GM20431 (cell line): Measurements from ENCODE around the gene SDC3.

Source experiments
- in situ Hi-C: fragments of 300-500 bp; cut with MseI, MboI; formaldehyde crosslinking; loops from one replicate; pipeline ENCODE4 v1.15.0; 2020; ENCODE audit warnings: low sequenced_read_pairs; ENCODE audit not compliant: unreplicated experiment

The SDC3 gene

DNA sequence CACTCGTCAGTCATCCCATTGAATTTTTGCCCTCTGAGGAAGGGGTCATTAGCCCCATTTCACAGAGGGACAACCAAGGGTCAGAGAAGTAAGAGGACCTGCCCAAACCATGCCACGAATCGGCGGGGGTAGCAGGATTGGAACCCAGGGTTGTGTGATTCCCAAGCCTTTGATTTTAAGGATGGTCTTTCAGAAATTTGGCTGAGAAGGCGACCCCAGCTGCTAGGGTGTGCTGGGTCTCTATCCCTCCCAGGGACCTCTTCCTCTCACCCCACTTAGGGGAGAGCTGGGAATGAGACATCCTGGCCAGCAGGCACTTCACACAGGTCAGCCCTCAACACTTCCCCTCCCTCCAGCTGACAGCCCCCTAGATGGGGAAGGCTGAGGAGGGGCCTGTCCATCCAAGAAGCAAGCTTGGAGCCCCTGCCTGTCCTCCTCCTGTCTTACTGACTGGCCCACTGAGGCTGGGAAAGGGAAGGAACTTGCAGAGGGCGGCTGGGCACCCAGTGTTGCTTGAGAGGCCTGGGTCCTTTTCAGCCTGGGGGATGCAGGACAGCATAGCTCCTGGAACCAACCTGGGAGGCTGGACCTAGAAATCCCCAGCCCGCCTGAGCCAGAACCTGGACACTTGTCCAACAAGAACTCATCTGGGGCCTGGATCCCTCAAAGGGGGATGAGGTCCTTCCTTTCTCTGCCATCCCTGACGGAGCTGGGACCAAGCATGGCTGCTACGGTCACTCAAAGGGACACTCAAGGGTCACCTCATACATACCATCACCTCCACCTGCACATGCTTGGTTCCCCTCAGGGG, 1.7 kb downstream of the SDC3 start:
- in situ Hi-C loops = no loop called here

DNA sequence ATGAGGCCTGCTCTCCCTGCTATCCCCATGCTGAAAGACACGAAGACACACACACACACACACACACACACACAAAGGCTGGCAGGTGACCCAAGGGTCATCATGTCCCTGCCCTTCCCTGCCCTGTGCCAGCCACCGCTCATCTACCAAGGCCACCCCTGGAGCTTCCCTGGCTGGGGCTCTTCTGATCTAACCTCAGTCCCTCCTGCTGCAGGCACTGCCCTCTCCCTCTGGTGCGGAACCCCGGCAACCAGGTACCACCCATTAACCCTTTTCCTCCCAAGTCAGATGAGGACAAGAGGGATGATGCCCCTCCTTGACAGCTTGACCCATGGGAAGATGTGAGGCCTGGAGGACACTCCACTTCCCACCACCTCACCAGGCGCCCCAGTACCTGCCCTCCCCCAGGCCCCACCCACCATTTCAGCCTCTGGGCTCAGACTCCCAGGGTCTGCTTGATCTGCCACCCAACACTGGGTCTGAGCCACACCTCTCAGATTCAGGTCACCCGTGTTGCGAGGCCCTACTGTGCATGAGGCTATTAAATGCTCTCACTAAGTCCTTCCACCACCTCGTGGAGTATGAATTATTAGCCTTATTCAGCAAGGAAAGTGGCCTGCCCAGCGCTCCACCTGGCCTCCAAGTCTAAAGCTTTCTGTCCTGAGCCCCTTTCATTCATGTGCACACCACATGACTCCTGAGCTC, 2.5 kb downstream of the SDC3 start:
- in situ Hi-C loops = no loop called here

DNA sequence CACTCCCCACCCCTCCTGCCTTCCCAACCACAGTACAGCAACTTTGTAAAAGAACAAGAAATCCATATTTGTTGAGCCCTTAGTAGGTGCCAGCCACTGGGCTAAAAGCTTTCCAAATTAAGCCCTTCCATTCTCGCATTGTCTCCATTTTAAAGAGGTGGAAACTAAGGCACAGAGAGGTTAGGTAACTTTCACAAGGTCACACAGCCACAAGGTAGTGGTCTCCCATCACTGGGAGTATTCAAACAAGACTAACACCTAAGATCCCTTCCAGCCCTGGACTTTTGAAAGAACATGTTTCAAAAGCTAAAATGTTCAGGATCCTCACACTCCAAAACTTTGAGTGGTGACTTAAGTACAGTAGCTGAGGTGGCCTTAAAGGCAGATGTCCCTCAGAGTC, 3.2 kb downstream of the SDC3 start:
- in situ Hi-C loops = no loop called here

DNA sequence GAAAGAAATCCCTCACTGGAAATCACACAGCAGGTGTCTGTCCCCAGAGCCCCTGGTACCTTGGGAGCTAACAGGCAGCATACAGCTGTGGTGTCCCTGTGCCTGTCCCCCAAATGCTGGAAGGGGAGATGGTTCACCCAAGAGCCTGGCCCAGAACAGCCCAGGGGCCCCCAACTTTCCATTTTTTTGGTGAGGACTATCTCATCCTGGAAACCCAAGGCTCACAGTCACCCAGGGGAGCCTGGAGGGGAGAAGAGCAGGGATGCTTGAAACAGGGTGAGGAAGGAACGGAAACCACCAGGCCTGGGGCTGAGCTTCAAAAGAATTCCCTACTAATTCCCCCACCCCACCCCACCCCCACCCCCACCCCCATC, 3.6 kb downstream of the SDC3 start:
- in situ Hi-C loops = no loop called here

DNA sequence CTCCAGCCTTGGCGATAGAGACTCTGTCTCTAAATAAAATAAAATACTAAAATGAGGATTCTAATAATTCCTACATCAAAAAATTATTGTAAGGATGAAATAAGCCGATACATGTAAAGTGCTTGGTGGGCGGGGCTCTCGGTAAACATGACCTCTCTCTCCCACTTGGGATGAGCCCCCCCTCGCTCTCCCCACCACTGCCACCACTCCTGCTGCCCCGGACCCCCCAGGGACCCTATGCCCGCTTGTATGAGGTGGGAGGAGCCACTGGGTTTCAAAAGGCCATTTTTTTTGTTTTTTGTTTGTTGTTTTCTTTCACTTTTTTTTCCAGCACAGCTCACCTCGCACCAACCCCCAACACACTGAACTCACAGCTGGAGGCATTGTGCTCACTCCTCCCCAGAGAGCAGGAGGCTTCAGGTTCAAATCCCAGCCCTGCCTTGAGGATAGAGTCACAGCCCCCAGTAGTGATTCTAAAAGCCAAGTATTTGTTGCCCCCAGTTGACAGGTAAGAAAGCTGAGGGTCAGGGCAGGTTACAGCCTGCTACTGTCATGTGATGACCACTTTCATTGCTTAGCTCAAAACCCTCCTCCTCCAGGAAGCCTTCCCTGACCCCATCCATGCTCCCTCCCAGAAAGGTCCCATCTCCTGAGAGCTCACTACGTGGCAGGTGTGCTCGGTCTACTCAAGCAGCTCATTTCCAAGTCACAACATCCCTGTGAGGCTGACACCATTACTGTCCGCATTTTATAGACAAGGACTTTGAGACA, 4.2 kb downstream of the SDC3 start:
- in situ Hi-C loops = no loop called here

DNA sequence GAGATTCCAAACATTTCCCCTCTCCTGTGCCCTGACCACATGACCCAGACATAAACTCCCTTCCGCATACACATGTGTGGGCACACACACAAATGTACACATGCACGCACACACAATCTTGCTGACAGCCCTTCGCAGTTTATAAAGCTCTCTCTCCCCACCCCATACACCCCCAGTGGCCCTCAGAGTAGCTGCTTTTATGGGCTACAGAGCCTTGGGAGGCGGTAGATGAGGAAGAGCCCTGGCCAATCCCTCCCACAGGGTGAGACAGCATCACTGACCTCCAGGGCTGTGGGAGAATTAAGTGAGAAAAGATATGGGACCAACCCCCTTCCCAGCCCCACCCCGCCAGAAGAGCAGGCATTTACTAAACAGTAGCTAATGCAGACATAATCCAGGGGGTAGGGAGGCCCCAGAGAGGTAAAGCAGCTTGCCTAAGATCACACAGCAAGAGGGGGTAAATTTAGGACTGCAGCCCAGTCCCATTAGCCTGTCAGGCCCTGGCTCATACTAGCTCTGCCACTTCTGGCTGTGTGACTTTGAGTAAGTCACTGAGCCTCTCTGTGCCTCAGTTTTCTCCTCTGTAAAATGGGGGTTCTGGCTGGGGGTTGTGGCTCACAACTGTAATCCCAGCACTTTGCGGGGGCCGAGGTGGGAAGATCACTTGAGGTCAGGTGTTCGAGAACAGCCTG, 5.1 kb downstream of the SDC3 start:
- in situ Hi-C loops = no loop called here

DNA sequence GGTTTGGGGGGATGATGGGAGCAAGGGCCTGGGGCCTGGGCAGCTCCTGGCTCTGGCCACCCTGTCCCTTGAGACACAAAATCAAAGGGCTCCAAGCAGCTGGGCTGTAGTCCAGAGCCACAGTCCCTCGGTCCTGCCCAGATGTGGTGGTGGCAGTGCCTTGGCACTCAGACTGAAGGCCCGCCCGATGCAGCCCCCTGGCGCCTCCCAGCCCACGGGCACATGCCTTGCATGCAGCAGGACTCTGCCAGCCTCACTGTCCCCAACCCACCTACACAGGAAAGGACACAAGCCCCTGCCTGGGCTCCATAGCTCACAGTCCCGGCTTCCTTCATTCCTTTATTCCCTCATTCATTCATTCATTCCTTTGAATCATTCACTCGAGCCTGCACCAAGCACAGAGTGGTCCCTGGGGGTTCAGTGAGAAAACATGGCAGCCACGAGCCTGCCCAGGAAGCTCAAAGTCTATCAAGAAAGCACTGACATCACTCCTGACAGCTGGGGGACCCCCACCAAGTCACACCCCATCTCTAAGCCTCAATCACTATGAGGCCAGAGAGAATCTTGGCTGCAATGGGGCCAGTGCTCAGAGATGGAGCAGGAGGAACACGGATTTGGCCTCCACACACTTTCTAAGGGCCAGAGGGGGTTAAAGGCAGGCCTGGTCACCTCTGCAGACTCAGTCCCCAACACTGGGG, 5.8 kb downstream of the SDC3 start:
- in situ Hi-C loops = no loop called here

DNA sequence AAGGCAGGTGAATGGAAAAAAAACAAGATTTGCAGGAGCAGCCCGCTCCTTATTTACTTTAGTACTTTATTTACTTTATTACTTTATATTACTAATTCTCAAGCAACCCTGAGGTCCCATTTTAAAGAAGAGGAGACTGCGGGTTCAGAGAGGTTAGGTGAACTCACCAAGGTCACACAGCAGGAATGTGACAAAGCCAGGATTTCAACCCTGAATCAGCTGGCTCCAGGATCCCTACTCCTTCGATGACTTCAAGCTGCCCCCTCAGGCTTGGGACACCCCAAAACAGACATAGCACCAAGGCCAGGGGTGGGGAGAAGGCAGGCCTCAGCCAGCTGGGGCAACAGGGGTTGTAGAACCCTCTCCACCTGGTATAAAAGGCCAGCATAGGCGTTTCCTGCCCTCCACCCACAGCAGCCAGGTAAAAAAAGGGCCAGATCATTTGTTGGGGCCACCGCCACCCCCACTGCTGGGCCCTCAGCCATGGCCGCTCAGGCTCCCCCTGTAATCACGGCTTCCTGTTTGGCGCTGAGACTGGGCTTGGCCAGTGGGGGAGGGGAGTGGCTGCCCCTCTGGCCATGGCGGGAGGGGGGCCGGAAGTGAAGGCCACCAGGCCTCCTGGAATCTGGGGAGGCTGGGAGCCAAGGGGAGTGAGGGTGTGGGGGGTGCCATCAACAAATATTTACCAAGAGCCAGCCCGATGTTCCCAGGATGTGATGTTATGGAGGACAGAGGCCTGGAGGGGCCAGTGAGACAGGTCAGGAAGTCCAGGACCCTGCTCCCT, 6.6 kb downstream of the SDC3 start:
- in situ Hi-C loops = no loop called here

DNA sequence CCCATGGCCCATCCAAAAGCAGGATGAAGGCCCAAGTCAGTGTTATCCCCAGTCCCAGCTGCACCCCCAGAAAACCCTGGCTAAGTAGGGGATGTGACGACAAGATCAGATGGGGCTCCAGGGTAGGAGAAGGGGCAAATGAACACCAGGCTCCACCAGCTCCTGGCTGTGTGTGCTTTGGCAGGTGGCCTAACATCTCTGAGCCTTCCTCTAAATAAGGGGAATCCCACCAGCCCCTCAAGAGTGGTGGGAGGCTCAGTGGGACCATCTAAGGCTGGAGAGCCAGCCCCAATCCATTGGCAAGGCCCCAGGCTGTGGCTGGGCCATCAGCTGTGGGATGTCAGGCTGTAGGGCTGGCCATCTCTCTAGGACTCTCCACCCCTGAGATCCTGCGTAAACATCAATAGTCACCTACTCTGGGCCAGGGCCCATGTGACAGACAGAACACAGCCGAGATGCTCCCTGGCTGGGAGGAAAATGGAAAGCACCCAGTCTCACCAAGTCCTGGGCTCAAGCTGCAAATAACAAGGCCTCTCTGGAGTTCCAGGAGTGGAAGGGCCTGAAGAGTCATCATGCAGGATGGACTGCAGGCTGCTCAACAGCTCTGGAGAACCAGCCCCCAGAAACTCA, 7.5 kb downstream of the SDC3 start:
- in situ Hi-C loops = no loop called here

DNA sequence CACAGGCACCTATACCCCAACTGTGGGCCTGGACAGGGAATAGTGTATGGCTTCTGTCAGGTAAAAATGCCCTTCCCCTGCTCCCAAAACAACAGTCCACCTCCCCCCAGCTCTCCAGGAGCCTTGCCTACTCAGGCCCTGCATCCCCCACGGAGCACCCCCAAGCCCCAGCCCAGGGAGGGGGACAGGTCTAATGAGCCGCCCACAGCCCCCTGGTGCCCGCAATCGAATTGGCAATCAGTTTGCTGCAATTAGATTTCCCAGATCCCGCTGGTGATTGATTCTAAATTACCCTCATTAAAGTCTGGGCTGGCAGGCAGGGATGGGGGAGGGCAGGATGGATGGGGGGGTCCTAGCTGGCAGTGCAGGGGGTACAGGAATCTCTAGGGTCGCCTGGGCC, 8.1 kb downstream of the SDC3 start:
- in situ Hi-C loops = no loop called here

DNA sequence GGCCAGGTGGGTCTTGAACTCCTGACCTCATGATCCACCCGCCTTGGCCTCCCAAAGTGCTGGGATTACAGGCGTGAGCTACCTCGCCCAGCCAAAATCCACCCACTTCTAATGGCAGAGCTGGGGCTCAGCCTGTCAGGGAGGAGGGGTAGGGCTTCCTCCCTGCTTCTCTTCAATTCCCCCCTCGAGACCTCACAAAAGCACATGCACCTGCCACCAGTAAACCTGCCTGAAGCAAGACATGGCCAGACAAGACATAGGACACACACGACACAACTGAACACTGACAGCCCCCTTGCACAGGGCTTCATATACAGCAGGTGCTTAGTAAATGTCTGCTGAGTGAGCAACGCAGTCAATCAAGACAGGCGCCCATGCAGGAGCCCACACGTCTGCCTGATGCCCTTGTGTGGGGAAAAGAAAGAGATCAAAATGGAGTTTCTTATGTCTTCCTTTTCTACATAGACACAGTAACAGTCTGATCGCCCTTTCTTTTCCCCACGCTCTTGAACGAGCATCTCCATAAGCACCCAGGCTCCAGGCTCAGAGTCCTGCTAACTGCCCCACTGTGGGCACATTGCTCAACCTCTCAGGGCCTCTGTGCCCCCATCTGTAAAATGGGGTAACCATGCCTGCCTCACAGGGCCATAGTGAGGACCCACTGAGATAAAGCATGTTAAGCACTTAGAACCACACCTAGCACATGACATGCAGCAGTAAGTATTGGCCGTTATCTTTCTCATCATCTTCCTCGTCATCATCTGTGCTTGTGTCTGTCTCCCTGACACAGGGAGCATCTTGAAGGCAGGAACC, 8.8 kb downstream of the SDC3 start:
- in situ Hi-C loops = no loop called here

DNA sequence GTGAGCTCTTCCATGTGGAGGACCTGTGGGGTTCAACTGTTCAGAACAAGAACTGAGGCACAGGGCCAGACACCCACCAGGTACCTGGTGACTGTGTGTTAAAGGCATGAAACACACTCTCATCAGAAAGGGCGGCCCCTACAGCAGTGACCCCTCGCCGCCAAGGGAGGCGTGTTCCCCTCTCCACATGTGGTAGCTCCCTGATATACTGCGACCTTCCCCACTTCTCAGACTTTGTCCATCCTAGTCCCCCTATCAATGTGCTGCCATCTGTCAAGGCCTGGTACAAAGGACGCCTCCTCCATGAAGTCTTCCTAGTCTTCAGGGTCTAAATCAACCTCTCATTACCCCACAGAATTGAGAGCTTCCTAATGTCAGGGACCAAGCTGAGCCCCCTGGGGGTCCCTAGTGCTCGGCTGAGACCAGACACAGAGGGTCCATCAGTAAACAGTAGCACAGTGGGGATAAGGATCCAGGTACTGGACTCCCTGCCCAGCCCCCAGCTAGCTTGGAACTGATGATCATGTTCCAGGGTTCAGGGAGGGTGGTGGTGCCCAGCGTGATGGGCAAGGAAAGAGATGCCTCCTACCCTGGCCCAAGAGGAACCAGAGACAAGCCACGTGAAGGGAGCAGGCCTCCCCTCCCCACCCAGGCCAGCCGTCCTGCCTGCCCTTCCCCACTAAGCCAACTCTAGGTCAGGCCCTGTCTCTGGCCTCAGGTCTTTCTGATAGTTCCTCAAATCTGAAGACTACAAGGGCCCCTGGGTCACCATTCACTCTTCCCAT, 10.3 kb downstream of the SDC3 start:
- in situ Hi-C loops = no loop called here

DNA sequence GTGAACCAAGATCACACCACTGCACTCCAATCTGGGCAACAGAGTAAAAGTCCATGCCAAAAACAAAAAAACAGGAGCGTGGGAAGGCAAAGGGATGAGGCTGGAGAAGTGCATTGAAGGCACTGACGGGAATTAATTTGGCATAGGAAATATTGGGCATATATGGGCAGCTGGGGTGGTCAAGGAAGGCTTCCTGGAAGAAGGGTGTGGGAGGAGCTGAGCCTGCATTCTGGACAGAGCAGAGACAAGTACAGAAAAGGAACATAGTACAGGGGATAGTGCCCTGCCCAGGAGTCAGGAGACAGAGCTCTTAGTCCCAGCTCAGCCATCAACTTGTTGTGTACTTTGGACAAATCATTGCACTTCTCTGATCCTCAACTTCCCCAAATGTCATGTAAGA, 11.7 kb downstream of the SDC3 start:
- in situ Hi-C loops = no loop called here

DNA sequence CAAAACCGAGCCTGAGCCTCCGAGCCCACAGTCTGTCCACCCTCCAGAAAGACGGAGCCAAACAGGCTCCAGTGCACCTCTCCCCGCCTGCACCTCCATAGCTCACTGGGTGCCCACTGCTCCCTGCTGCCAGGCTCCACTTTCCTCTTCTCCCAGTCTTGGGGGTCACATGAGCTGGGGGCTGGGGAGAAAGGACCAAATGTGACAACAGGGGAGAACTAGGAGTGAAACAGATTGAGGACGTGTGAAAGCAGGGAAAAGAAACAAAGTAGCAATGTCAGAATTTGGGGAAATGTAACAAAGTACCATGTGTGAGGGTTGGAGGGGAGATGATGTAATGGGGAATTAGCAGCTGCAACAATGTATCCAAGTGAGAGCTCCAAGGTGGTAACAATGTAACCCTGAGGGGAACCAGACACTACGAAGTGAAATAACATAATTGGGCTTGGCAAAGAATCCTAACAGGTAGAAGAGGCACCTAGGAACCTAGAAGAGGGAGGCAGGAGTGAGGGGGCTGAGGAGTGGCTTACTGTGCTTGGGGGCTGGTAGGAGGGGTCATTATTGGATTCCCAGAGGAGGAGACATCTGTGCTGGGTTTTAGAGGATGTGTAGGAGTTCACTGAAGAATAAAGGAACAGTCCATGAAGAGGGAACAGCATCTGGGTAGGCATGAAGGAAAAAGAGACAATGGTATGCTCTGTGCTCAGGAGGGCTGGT, 12.5 kb downstream of the SDC3 start:
- in situ Hi-C loops = no loop called here

DNA sequence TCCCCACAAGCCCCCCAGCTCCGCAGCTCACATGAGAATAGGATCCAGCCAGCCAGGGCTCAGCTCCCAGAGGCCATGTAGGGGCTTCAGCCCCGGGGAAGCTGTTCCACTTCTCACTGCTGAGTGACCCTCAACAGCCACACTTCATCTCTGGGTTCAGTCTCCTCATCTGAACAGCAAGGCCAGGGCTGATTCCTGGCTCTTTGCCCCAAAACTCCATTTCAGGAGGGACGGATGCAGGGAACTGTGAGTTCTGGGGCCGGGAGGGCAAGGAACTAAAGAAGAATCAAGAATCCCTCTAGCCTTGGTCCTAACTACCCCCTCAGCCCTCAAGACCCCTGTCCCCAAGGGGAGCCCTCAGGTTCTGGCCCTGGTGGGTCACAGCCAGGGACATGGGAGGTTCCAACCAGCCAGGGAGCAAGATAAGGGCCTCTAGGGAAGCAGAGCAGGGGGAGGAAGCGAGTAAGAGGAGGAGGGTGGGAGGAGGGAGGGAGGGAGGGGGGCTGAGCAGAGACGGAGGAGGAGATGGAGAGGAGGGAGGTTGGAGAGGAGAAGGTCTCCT, 13.1 kb downstream of the SDC3 start:
- in situ Hi-C loops = no loop called here

DNA sequence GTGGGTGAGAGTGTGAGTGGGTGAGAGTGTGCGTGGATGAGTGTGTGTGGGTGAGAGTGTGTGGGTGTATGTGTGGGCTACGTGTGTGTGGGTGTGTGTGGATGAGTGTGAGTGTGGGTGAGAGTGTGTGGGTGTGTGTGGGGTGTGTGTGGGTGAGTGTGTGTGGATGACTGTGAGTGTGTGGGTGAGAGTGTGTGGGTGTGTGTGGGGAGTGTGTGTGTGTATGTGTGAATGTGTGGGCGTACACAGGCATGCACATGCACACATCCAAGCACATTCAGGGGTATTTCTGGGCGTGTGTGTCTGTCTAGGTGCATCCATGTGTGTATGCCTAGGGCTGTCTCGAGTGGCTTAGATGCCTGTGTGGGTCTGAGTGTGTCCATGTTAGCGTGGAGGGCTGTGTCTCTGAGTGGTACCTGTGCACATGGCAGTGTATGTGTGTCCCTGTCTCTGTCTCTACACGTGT, 14.0 kb downstream of the SDC3 start:
- in situ Hi-C loops = no loop called here
